Measurements from ENCODE around the gene SLC27A5. TPM values are rescaled to one million over a fixed set of nuclear protein-coding genes. Genes with fewer than 3 reads are reported as not detected.

SLC27A5 gene
- total and polyA plus RNA-seq, 9 of the 15 experiments (the other 6 are each of a cell fraction or from before 2014, with no cell fraction given) = 42.2 to 318 (median 64.7) TPM

GRCh38 chr19:58466760-58467589, 44.8 kb downstream of the SLC27A5 start, which contains the start of gene ZNF324 (continued):
- TF ChIP-seq BACH1 (tag; IDR thresholded peaks at IDR 0.05) (no peak), ZNF584 (CRISPR knock-in tag; IDR thresholded peaks at IDR 0.05; ENCODE audit: low read depth) (no peak), RBM14 (IDR thresholded peaks at IDR 0.05; ENCODE audit: borderline replicate concordance, insufficient read depth, low read depth, low read length) (no peak), ESRRB (CRISPR knock-in tag; IDR thresholded peaks at IDR 0.05; ENCODE audit: borderline replicate concordance) (no peak), SMARCE1 (IDR thresholded peaks at IDR 0.05) (no peak), JUND (IDR thresholded peaks at IDR 0.05; ENCODE audit: borderline replicate concordance, low read depth, low read length) (no peak), JUND (tag; IDR thresholded peaks at IDR 0.05; ENCODE audit: borderline replicate concordance, low read depth, low read length) (no peak), SIX5 (IDR thresholded peaks at IDR 0.05; ENCODE audit: borderline replicate concordance in 1 of 2, insufficient read depth in 1 of 2, low read depth in 1 of 2, low read length in 2 of 2) (peak; percentile 45 to 55; a peak in 3 of 4 replicates), RBBP5 (IDR thresholded peaks at IDR 0.05; ENCODE audit: borderline replicate concordance, insufficient read depth, low read length, poor library complexity, severe bottlenecking) (peak; percentile 68), ZNF655 (CRISPR knock-in tag; IDR thresholded peaks at IDR 0.05) (no peak), ZBTB11 (CRISPR knock-in tag; IDR thresholded peaks at IDR 0.05) (peak in 1 of 3 experiments; percentile 83; a peak in 2 of 6 replicates), RBFOX2 (IDR thresholded peaks at IDR 0.05; ENCODE audit: low read depth, low read length) (peak; percentile 91), ZNF408 (CRISPR knock-in tag; IDR thresholded peaks at IDR 0.05; ENCODE audit: low read depth) (no peak), TCF3 (CRISPR knock-in tag; IDR thresholded peaks at IDR 0.05) (no peak)
- TF ChIP-seq, protein P1, sequence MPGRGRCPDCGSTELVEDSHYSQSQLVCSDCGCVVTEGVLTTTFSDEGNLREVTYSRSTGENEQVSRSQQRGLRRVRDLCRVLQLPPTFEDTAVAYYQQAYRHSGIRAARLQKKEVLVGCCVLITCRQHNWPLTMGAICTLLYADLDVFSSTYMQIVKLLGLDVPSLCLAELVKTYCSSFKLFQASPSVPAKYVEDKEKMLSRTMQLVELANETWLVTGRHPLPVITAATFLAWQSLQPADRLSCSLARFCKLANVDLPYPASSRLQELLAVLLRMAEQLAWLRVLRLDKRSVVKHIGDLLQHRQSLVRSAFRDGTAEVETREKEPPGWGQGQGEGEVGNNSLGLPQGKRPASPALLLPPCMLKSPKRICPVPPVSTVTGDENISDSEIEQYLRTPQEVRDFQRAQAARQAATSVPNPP (IDR thresholded peaks at IDR 0.05; ENCODE audit: borderline replicate concordance, insufficient read depth, insufficient read length) = no peak
- TF ChIP-seq, protein P2, sequence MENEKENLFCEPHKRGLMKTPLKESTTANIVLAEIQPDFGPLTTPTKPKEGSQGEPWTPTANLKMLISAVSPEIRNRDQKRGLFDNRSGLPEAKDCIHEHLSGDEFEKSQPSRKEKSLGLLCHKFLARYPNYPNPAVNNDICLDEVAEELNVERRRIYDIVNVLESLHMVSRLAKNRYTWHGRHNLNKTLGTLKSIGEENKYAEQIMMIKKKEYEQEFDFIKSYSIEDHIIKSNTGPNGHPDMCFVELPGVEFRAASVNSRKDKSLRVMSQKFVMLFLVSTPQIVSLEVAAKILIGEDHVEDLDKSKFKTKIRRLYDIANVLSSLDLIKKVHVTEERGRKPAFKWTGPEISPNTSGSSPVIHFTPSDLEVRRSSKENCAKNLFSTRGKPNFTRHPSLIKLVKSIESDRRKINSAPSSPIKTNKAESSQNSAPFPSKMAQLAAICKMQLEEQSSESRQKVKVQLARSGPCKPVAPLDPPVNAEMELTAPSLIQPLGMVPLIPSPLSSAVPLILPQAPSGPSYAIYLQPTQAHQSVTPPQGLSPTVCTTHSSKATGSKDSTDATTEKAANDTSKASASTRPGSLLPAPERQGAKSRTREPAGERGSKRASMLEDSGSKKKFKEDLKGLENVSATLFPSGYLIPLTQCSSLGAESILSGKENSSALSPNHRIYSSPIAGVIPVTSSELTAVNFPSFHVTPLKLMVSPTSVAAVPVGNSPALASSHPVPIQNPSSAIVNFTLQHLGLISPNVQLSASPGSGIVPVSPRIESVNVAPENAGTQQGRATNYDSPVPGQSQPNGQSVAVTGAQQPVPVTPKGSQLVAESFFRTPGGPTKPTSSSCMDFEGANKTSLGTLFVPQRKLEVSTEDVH (IDR thresholded peaks at IDR 0.05; ENCODE audit: low read depth, partially characterized antibody) = peak; percentile 55

All from K562 (cell line).